Endothelial cell of umbilical vein (primary cell): ENCODE data around the gene ASPHD2.
A peak's percentile ranks its signal among the peaks of the same experiment; 100 is the strongest.

Source experiments
- CTCF ChIP-seq, 2 donors: IDR thresholded peaks; 1 replicate in 1 of 2; 2 replicates in 1 of 2; pipeline ENCODE4 v1.5.1; 2011; ENCODE audit warnings: low read length in 2 of 2, mild to moderate bottlenecking in 2 of 2, moderate library complexity in 2 of 2, control low read depth in 1 of 2, inconsistent platforms in 1 of 2, low read depth in 1 of 2; ENCODE audit not compliant: insufficient read depth in 1 of 2; ENCODE audit errors: extremely low read depth in 1 of 2
- EZH2 ChIP-seq: IDR thresholded peaks from 2 replicates; pipeline ENCODE4 v1.6.1; 2012; ENCODE audit warnings: borderline replicate concordance, low read depth, mild to moderate bottlenecking, moderate library complexity, low read length, inconsistent platforms; ENCODE audit not compliant: severe bottlenecking
- JUN ChIP-seq: IDR thresholded peaks from 2 replicates; pipeline ENCODE4 v1.6.1; 2011; ENCODE audit warnings: borderline replicate concordance, low read depth; ENCODE audit not compliant: insufficient read length, insufficient read depth
- POLR2A ChIP-seq: IDR thresholded peaks from 2 replicates; pipeline ENCODE4 v1.6.1; 2012; ENCODE audit warnings: low read depth, mild to moderate bottlenecking, control low read depth, low read length
- POLR2AphosphoS5 ChIP-seq: IDR thresholded peaks from 2 replicates; pipeline ENCODE4 v1.6.1; 2012; ENCODE audit warnings: low read depth, mild to moderate bottlenecking, control low read depth, low read length, moderate library complexity; ENCODE audit not compliant: insufficient read depth

GRCh38 chr22:26483439-26484359 lies 54.6 kb downstream of the ASPHD2 start, which contains the start of the genes HPS4 and SRRD:
- TF ChIP-seq CTCF (IDR thresholded peaks at IDR 0.05; ENCODE audit: extremely low read depth in 1 of 2, insufficient read depth in 1 of 2, low read depth in 1 of 2, low read length in 2 of 2) (no peak), POLR2A (peak; percentile 83), EZH2 (no peak), JUN (peak; percentile 22), POLR2AphosphoS5 (peak; percentile 82)
